GM19463 (cell line): ENCODE data around the gene SMTNL1.

Source experiments
- ATAC-seq: cut with Tn5 transposase; IDR thresholded peaks from one replicate; pipeline ENCODE4 v1.9.1; 2021; ENCODE audit warnings: mild to moderate bottlenecking, moderate library complexity; ENCODE audit not compliant: unreplicated experiment

Gene SMTNL1

DNA sequence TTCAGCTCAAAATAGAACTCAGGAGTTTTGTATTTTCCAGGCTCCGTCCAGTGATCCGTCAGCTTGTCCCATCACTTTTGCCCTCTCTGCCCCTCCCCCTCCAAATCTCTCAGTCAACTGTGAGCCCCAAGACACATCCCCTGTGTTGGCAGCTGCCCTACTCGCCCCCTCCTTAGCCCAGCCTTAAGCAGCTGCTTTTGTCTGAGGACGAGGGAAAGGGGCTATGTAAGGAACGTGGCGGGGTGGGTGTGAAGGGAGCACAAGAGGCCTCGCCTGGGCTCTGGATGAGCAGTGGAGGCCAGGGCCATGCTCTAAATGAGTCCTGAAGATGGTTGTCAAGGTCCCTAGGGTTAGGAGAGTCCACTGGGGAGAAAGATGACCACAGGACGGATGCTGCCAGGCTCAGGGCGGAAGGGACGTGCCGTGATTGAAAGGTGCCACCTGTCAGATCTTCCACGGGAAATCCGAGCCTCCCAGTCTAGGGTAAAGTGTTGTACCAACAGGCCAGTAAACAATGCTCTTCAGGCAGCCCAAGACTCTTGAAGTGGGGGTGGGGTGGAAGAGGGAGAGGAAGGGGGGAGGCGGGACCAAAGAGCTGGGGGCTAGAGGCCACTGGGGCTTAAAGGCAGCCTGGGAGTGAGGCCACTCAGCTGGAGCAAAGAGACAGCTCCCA lies at the start of gene SMTNL1:
SMTNL1 (plus strand) TSS at position 649 of the 673 bp plus-strand sequence. CDS start 5,048 bp downstream, outside the sequence.
- ATAC-seq: no peak

- ATAC-seq: no peak
Observed at GRCh38 chr11:57487920-57488659, 49.3 kb upstream of the SMTNL1 start.

DNA sequence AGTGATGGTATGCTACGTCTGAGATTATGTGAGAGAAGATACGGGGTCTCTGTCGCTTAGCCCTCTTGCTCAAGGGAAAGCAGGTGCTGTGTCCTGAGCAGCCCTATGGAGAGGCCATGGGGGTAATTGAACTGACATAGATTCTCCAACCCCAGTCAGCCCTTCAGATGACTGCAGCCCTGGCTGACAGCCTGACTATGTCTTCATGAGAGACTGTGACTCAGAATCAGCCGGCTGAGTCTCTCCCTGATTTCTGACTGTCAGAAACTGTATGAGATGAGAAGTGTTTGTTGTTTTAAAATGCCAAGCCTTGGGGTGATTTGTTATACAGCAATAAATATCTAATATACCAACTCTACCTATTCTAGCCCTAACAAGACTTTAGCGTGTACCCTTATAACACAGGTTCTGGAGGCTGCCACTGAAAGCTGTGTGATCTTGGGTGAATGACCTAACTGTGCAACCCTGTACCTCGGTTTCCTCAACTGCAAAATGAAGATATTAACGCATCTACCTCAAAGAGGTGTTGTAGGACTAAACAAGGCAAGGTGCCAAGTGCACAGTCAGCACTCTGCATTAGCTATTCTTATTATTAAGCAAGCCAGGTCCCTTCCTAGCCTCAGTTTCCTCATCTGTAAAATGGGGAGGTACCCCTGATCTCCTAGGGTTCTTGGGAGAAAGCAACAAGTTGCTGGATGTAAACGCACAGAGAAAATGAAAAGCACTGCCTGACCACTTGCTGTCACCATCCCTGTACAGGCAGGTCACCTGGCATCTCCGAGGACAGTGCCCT lies 46.7 kb upstream of the SMTNL1 start:
- ATAC-seq: no peak

GRCh38 chr11:57491371-57492061 lies 45.9 kb upstream of the SMTNL1 start:
- peak; percentile 49 for ATAC-seq

GRCh38 chr11:57493507-57494503 lies 43.6 kb upstream of the SMTNL1 start:
- ATAC-seq: peak; percentile 83

- no peak for ATAC-seq
Observed at GRCh38 chr11:57496109-57496820, 41.1 kb upstream of the SMTNL1 start.

DNA sequence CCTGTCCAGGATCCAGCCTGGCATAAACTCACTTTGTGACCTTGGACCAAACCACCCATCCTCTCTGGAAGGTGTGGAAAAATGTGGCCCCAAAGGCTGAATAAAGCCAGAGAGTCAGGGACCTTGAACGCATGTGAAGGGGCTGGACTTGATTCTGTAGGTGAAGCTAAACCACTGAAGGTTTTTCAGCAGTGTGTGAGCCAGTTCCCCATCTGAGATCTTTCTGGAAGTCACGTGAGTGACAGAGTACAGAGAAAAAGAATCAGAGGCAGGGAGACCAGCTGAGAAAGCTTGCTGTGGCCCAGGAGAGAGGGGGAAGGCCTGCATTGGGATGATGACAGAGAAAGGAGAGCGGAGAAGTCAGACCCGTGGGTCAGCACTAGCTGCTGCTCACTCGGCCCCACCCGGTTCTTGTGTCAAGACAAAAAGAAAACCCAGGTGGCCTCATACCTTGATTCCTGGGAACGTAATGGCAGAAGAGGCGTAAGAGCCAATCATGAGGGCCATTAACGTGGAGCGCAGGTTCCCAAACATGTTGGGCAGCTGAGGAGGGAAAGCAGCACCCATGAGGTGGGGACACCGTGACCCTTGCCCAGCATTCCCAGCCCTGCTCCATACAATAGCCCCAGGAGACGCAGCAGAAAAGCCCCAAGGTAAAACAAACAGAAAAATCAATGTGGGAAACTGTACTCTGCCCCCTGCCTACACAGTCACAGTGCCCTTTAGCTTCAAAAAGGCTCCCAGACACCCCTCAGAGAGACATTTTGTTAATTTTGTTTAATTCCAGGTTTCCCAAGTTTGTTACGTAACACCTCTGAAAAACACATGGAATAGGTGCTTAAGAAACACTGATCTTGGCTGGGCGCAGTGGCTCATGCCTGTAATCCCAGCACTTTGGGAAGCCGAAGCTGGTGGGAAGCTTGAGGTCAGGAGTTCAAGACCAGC lies 39.8 kb upstream of the SMTNL1 start:
- ATAC-seq: no peak

- ATAC-seq: no peak
Observed at GRCh38 chr11:57498540-57498939, 38.9 kb upstream of the SMTNL1 start.

- peak; percentile 100 for ATAC-seq
Observed at GRCh38 chr11:57499413-57499982, 37.9 kb upstream of the SMTNL1 start.

- no peak for ATAC-seq
Observed at GRCh38 chr11:57499983-57500461, 37.4 kb upstream of the SMTNL1 start.

- ATAC-seq: no peak
Observed at GRCh38 chr11:57500515-57500914, 36.9 kb upstream of the SMTNL1 start.

GRCh38 chr11:57500926-57501325 lies 36.5 kb upstream of the SMTNL1 start:
- ATAC-seq: no peak

GRCh38 chr11:57501953-57502352 lies 35.4 kb upstream of the SMTNL1 start:
- no peak for ATAC-seq

GRCh38 chr11:57502376-57502775 lies 35.0 kb upstream of the SMTNL1 start:
- ATAC-seq: no peak

GRCh38 chr11:57502870-57503269 lies 34.5 kb upstream of the SMTNL1 start:
- ATAC-seq: no peak

GRCh38 chr11:57504511-57504910 lies 32.9 kb upstream of the SMTNL1 start:
- ATAC-seq: no peak

DNA sequence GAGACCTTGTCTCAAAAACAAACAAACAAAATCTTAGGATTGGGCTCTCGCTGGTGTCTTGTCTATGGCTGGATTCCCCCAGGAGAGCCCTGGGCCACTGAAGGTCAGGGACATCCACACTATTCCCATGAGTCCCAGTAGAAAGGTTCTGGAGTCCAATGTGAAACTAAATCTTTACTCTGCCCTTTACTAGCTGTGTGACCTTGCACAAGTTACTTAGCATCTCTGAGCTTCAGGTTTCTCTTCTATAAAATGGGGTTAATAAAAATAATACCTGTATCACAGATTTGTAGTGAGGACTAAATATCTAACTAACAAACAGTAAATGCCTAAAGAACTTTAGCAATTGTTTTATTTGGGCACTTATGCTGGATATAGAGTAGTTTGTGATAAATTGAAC lies 30.9 kb upstream of the SMTNL1 start:
- ATAC-seq: no peak
